ENCODE results near the gene TRIM15.
"Not testable (repeated sequence)": the region's sequence is repeated elsewhere in the genome, so short reads cannot be mapped to it uniquely, and the experiment has no call there.

The TRIM15 gene

DNA sequence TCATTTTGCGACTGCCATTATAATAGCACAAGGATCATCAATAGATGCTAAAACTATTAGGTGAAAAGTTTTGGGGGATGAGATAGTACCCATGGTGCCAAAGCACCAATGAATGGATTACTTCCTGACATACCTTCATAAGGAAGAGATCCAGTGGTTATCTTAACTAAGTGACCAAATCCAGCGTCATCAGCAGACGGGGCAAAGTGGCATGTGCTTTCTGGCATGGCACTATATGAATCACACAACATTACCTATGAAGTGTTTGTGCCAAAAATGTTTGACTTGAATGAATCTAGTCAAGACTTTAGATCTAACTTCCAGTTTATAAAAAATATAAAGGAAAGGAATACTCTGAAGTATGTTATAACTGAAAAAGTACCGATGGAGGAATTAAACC lies 39.0 kb downstream of the TRIM15 start:
- no peak for DNase-seq

DNA sequence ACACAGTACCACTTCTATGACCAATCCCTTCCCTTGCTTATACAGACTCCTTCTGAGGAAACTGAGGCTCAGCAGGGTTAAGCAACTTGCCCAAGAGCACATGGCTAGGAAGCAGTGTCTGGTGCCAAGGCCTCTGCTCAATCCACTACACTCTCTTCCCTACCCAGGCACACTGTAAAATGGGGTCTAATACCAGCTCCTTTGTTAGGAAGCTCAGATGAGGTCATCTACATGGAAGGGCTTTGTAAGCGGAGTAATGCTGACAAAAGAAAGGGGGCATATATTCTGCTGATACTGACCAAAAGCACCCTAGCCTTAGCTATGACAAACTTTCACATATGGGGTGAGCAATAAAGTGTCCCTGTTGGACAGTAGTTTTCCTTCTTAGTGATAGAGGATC lies 40.8 kb downstream of the TRIM15 start:
- no peak for DNase-seq

DNA sequence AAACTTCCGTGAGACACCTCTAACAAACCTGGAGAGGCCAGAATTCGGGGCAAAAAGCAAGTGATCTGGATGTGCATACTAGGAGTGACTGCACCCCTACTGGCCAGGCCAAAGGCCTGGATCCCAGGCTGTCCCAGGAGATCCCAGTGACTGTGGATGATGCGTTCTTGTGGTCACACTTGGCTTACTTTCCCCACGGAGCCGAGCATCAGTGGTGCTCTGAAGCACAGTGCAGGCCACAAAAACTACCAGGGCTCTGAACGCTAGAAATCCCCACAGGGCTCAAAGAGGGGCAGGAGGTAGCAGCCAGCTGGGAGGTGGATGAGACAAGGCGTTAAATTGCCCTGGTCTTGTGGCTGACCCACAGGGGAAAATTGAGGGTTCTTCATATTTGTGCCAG lies 42.8 kb downstream of the TRIM15 start:
- DNase-seq, result no peak

DNA sequence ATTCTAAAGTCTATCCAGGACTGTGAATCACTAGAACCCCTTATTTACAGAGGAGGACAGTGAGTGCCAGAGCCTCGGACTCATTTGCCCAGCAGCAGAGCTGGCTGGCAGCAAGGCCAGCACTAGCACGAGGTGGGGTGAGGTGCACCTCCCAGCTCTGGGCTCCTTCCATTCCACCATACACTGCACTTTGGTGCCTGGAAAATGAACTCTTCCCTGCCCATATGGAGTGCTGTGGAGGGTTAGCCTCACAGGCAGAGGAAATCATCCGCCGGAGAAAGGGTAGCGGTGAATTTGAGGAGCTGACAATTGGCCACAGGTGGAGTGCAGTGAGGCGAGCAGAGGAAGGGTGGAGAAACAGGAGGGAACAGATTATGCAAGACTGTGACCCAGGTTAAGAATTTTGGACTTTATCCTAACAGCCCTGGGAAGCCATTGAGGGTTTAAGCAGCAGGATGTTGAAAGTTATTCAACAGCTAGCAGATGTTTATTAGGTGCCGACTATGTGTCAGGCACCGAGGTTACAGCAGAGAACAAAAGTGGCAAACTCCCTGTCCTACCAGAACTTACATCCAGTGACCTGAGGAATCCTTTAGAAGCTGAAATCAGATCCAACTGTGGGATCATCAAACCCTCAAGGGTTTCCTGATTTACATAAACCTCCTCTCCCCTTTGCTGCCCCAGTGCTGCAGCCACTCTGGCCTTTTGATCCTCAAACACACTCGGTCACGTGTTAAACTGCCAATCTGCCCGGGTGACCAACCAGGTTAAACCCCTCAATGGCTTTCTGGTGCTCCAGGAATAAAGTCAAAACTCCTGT lies 43.7 kb downstream of the TRIM15 start:
- no peak for DNase-seq

GRCh38 chr6:30207619-30208295 lies 44.4 kb downstream of the TRIM15 start:
- DNase-seq, result no peak

DNA sequence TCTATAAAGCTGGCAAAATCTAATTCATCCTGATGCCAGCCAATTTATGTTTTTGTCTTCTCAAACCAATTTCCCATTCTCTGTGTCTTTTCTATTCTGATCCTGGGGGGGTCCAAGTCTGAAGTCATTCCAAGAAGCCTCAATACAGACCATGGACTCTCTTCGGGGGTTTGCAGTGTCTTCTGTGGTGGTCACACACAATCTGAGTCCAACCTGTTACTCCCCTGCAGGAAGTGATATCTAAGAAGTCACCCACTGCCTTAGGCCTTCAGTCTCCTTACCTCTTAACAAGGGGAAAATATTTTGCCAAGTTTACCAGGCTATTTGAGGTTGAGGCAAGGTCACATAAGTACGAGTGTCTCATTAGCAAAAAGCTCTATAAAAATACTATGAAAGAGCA lies 48.0 kb downstream of the TRIM15 start:
- DNase-seq, result no peak

GRCh38 chr6:30211899-30212298 lies 48.6 kb downstream of the TRIM15 start:
- no peak for DNase-seq

- DNase-seq, result peak; percentile 96
Measured at GRCh38 chr6:30212865-30213666, 49.7 kb downstream of the TRIM15 start, which contains the start of gene TRIM26. TSS of gene TRIM26 (minus strand) at chr6:30213406. CDS start at chr6:30199103, 14,303 bp downstream.

DNA sequence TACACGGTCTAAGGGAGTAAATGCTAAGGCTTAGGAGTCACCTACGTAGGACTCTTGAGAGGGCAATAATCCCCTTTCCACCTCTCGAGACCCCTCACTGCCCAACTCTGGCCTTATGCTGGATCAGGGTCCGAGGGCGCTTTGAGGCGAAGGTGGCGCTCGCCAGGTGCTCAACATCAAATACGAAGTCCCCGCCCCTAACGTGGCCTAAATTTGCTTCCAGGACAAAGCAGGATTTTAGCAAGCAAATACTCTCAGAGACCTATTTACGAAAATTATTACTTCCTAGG lies 50.3 kb downstream of the TRIM15 start:
- no peak for DNase-seq

- peak; percentile 88 for DNase-seq
Measured at GRCh38 chr6:30213957-30214656, 50.8 kb downstream of the TRIM15 start.

GRCh38 chr6:30214657-30214982 lies 51.3 kb downstream of the TRIM15 start:
- no peak for DNase-seq

GRCh38 chr6:30216096-30216495 lies 52.8 kb downstream of the TRIM15 start:
- no peak for DNase-seq

DNA sequence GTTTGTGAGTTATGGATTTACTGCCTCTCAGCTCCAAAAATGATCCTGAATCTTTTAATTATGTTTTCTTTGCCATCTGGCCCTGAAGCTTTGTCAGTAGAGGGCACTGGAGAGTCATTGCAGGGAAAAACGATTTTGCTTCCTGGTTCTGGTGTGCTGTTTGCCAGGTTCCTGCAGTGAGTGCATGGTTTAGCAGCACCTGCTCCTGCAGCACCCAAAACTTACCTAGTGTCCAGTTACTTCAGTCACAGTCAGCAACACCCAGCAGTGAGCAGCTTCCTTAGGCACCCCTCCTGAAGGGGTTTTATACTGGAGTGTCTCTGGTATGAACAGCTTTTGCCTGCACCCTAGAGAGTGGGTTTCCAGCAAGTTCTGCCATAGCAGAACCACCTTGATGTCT lies 55.9 kb downstream of the TRIM15 start:
- no peak for DNase-seq

DNA sequence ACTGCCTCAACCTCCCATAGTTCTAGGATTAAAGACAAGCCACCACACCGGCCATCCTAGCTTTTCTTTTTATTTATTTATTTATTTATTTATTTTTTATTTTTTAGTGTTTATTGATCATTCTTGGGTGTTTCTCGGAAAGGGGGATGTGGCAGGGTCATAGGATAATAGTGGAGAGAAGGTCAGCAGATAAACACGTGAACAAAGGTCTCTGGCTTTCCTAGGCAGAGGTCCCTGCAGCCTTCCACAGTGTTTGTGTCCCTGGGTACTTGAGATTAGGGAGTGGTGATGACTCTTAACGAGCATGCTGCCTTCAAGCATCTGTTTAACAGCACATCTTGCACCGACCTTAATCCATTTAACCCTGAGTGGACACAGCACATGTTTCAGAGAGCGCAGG lies 58.0 kb downstream of the TRIM15 start:
- DNase-seq, result not testable (repeated sequence)

- not testable (repeated sequence) for DNase-seq
Measured at GRCh38 chr6:30221956-30222355, 58.6 kb downstream of the TRIM15 start.
